HG03521 (cell line): ENCODE measurements around the gene AMY1A.
"Not testable (repeated sequence)": the region's sequence is repeated elsewhere in the genome, so short reads cannot be mapped to it uniquely, and the experiment has no call there.

Source experiments
- ATAC-seq: cut with Tn5 transposase; IDR thresholded peaks from one replicate; pipeline ENCODE4 v1.9.1; 2021; ENCODE audit warnings: mild to moderate bottlenecking, moderate library complexity; ENCODE audit not compliant: unreplicated experiment

Gene AMY1A

DNA sequence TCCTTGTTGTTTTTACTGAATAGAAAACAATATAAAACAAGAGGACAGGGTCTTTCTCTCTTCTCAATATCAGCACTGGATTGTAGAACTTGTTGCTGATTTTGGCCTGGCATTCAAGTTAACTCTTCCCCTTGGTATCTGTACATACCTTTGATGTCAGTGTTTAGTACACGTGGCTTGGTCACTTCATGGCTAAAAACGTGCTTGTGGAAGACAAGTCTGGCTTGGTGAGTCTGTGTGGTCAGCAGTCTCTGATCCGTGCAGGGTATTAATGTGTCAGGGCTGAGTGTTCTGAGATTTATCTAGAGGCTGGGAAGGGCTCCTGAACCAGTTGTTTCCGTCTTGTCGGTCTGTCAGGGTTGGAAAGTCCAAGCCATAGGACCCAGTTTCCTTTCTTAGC is at the start of gene AMY1A:
Gene AMY1A, plus strand, starts transcription at position 301 of the 400 bp plus-strand sequence. CDS start 571 bp downstream, outside the sequence.
- not testable (repeated sequence) for ATAC-seq

DNA sequence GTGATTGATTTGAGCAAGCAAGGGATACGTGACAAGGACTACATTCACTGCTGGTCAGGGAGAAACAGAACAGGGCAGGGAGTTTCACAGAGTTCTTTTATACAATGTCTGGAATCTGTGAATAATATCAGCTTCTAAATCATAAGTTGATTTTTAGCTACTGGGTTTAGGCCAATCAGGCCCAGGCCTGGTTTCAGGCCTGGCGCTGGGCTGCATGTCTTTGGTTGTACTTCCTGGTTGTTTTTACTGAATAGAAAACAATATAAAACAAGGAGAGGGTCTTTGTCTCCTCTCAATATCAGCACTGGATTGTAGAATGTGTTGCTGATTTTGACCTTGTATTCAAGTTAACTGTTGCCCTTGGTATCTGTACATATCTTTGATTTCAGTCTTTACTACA is 39.2 kb upstream of the AMY1A start:
- no peak for ATAC-seq

DNA sequence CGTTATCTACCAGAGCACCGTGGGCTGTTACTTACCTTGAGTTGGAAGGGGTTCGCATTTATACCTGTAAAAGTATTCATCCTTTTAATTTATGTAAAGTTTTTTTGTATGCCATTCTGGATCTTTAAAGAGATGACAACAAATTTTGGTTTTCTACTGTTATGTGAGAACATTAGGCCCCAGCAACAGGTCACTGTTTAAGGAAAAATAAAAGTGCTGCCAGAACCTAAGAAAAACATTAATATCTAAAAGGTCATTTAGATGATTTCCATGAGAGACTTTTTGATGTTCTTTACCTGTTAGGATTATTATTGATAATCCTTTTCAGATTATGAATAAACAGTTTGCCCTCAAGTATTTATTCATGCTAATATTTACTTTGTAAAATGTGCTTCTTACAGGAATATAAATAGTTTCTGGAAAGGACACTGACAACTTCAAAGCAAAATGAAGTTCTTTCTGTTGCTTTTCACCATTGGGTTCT is 38.5 kb upstream of the AMY1A start, which contains the start of gene AMY2A:
Gene AMY2A, plus strand, starts transcription at position 434 of the 484 bp plus-strand sequence. Its CDS starts 14 bp downstream, at position 448.
- not testable (repeated sequence) for ATAC-seq

DNA sequence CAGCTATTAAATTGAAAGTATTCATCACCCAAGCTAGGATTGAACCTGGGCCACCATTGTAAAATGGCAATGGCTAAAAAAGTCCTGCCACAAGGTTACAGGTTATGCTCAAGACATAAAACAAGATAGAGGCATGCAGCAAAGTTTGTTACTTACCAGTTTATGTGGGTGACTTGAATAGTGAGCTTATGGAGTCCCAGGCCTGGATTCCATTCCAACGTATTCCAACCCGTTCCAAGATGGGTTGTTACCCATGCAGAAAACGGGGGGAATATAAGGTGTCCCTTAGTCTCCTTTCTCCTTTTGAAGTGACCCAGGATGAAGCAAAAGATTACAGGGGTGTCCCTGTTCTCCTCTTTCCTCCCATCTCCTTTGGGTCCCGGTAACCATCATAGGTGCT is 28.1 kb upstream of the AMY1A start:
- not testable (repeated sequence) for ATAC-seq

DNA sequence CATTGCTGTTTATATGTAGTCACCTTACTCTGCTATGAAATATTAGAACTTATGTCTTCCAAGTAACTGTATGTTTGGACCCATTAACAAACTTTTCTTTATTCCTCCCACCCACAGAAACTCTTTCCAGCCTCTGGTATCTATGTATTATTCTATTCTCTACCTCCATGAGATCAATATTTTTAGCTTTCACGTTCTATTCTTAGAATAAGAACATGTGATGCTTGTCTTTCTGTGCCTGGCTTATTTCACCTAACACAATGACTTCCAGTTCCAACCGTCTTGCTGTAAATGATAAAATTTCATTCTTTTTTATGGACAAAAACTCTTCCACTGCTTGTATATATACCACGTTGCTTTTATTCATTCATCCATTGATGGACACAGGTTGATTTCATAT is 14.4 kb upstream of the AMY1A start:
- not testable (repeated sequence) for ATAC-seq

DNA sequence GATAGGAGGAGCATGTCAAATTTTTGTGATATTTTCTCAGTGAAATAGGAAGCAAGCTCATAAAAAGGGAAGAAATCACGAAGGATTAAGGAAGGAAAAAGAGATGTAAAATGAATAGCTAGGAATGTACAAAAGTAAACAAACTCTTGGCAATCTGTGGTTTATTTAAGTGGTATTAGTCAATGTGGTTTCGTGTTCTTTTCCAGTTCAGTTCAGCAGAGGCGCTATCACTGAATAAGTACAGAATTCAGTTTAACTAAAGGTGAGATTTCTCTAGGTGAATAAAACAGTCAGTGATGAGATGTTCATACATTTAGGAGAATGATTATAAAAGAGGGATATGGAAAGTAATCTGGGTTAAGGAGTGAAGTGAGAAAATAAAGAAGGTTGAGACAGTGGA is 11.7 kb upstream of the AMY1A start:
- ATAC-seq: not testable (repeated sequence)

DNA sequence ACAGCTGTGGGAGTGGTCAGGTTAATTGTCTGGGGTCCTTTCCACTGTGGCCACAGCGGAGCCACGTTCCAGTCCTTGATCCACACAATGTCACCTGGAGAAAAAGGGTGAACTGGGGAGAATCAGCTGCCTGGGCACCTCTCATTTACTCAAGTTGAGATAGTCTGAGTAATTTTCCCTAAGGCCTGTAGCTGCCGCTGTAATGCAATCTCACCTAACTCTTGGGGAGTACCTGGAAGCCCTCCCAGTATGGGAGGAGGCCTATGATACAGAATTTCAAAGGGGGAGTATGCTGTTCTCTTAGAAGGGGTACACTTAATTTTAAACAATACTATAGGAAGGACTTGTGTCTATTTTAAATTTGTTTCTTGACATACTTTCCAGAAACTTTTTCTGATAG is 5.3 kb upstream of the AMY1A start:
- ATAC-seq: not testable (repeated sequence)

DNA sequence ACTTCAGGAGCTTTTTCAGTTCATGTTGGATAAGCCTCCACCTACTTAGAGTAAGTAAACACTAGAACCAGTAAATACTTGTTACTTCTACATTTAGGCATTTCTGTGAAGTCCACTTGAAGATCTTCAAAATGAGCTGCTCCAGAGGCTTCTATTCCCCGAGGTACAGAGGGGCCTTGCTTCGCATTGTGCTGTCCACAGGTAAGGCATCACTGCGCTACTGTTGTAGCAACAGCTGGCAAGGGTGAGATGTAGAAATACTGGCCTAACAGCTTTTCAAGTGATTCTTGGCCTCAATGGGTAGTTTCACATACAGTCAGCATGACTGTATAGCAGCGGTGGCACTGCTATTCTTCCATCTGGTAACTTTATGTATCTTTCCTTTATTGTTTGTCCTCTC is 4.7 kb upstream of the AMY1A start:
- not testable (repeated sequence) for ATAC-seq

DNA sequence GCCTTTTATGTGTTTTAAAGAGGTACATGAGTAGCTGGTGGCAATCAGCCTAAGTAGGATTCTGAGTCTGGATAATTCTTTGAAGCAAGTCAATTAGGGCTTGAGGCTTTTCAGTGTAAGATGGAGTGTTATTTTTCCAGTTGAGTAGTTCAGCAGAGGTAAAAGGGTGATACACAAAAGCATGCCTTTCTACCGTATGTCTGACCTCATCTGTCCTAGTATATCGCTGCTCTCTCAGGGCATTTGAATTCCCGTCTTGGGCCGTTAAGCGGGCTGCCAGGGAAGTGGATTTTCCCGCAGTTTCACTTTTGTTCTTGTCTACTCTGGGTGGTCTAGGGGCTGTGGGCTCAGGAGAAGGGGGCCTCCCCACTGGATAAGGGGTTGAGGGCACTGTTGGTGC is 1.4 kb upstream of the AMY1A start:
- ATAC-seq: not testable (repeated sequence)

DNA sequence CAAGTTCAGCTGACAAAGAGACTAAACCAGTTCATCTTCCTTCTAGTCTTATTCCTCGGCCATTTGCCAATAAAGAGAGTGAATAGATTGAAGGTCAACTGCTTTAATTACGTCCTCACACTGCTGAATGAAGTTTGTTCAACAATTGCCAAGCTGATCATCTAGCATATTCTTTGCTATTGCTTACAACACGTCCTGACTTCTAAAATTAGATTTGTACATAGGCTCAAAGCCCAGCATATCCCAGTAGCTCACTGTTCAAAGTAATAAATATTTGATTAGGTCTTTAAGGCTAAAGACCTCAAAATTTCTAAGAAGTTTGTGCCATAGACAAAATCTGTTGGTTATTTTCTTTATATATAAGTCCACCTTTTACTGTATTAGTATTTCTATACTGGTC is 20.8 kb downstream of the AMY1A start:
- ATAC-seq: not testable (repeated sequence)

DNA sequence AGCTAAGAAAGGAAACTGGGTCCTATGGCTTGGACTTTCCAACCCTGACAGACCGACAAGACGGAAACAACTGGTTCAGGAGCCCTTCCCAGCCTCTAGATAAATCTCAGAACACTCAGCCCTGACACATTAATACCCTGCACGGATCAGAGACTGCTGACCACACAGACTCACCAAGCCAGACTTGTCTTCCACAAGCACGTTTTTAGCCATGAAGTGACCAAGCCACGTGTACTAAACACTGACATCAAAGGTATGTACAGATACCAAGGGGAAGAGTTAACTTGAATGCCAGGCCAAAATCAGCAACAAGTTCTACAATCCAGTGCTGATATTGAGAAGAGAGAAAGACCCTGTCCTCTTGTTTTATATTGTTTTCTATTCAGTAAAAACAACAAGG is 40.5 kb downstream of the AMY1A start, which contains the start of gene AMY1B:
Gene AMY1B, minus strand, starts transcription at position 101 of the 400 bp plus-strand sequence. CDS start 571 bp downstream, outside the sequence.
- not testable (repeated sequence) for ATAC-seq

DNA sequence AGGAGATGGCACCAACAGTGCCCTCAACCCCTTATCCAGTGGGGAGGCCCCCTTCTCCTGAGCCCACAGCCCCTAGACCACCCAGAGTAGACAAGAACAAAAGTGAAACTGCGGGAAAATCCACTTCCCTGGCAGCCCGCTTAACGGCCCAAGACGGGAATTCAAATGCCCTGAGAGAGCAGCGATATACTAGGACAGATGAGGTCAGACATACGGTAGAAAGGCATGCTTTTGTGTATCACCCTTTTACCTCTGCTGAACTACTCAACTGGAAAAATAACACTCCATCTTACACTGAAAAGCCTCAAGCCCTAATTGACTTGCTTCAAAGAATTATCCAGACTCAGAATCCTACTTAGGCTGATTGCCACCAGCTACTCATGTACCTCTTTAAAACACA is 41.9 kb downstream of the AMY1A start:
- not testable (repeated sequence) for ATAC-seq

DNA sequence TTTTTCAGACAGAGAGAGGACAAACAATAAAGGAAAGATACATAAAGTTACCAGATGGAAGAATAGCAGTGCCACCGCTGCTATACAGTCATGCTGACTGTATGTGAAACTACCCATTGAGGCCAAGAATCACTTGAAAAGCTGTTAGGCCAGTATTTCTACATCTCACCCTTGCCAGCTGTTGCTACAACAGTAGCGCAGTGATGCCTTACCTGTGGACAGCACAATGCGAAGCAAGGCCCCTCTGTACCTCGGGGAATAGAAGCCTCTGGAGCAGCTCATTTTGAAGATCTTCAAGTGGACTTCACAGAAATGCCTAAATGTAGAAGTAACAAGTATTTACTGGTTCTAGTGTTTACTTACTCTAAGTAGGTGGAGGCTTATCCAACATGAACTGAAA is 45.1 kb downstream of the AMY1A start:
- ATAC-seq: not testable (repeated sequence)

DNA sequence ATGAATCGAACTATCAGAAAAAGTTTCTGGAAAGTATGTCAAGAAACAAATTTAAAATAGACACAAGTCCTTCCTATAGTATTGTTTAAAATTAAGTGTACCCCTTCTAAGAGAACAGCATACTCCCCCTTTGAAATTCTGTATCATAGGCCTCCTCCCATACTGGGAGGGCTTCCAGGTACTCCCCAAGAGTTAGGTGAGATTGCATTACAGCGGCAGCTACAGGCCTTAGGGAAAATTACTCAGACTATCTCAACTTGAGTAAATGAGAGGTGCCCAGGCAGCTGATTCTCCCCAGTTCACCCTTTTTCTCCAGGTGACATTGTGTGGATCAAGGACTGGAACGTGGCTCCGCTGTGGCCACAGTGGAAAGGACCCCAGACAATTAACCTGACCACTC is 45.7 kb downstream of the AMY1A start:
- ATAC-seq: not testable (repeated sequence)

DNA sequence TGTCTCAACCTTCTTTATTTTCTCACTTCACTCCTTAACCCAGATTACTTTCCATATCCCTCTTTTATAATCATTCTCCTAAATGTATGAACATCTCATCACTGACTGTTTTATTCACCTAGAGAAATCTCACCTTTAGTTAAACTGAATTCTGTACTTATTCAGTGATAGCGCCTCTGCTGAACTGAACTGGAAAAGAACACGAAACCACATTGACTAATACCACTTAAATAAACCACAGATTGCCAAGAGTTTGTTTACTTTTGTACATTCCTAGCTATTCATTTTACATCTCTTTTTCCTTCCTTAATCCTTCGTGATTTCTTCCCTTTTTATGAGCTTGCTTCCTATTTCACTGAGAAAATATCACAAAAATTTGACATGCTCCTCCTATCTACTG is 52.1 kb downstream of the AMY1A start:
- not testable (repeated sequence) for ATAC-seq

DNA sequence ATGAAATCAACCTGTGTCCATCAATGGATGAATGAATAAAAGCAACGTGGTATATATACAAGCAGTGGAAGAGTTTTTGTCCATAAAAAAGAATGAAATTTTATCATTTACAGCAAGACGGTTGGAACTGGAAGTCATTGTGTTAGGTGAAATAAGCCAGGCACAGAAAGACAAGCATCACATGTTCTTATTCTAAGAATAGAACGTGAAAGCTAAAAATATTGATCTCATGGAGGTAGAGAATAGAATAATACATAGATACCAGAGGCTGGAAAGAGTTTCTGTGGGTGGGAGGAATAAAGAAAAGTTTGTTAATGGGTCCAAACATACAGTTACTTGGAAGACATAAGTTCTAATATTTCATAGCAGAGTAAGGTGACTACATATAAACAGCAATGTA is 54.8 kb downstream of the AMY1A start:
- ATAC-seq: not testable (repeated sequence)
